Measurements from ENCODE around the gene TBCEL. TPM values are rescaled to one million over a fixed set of nuclear protein-coding genes. Genes with fewer than 3 reads are reported as not detected.

TBCEL gene
- total and polyA plus RNA-seq, 4 experiments from 2014 or later = 3.7 to 22.6 (median 13.2) TPM

GRCh38 chr11:121071846-121072450 lies 48.0 kb downstream of the TBCEL start:
- H3K4me3 ChIP-seq (ENCODE audit: low read length in 2 of 2) = no peak overlapping the region
- Mint-ChIP-seq H3K27ac (no peak overlapping the region), H3K4me3 (no peak overlapping the region), H3K4me1 (no peaks in the 10 kb centered on the region), H3K36me3 (peaks cover 49 to 53% of the 10 kb centered on the region in 2 donors), H3K27me3 (no peaks in the 10 kb centered on the region), H3K9me3 (peaks cover 0 to 5% (median 3%) of the 10 kb centered on the region in 8 donors)
- peaks cover 5% of the 10 kb centered on the region for H3K36me3 ChIP-seq (ENCODE audit: insufficient read depth, low read length)
- CTCF ChIA-PET (ENCODE audit: partially characterized antibody) = no interaction called here
- intact Hi-C loops (cut with micrococcal nuclease) = no loop called here
- H3K4me1 ChIP-seq (ENCODE audit: insufficient read depth, low read length) = no peaks in the 10 kb centered on the region
- POLR2A ChIA-PET (ENCODE audit: partially characterized antibody) = no interaction called here
- DNase-seq = no peak
- H3K9me3 ChIP-seq (ENCODE audit: control insufficient read depth in 1 of 2, low read length in 2 of 2) = no peaks in the 10 kb centered on the region
- H3K27ac ChIP-seq (ENCODE audit: low read depth, low read length) = no peak overlapping the region
- H3K27me3 ChIP-seq (ENCODE audit: insufficient read depth, low read length) = no peaks in the 10 kb centered on the region

- H3K9me3 ChIP-seq (ENCODE audit: control insufficient read depth in 1 of 2, low read length in 2 of 2) = no peaks in the 10 kb centered on the region
- H3K27ac Mint-ChIP-seq = no peak overlapping the region
These were observed 57.4 kb downstream of the TBCEL start for GRCh38 chr11:121081321-121081720.

GRCh38 chr11:121082219-121082618 lies 58.3 kb downstream of the TBCEL start:
- H3K36me3 Mint-ChIP-seq = peaks cover 20 to 55% of the 10 kb centered on the region in 2 donors
- H3K4me1 Mint-ChIP-seq = peaks cover 5 to 14% (median 6%) of the 10 kb centered on the region in 4 donors
- ChIA-PET CTCF (ENCODE audit: partially characterized antibody) (interaction anchor here (1.5 kb wide), 1 partner anchor 112 kb away, joined by 5 read pairs; no protein-coding TSS in a partner anchor), POLR2A (ENCODE audit: partially characterized antibody) (no interaction called here)
- intact Hi-C loops (cut with micrococcal nuclease) = no loop called here
- no peaks in the 10 kb centered on the region for H3K36me3 ChIP-seq (ENCODE audit: insufficient read depth, low read length)
- no peaks in the 10 kb centered on the region for H3K27me3 Mint-ChIP-seq
- no peak for DNase-seq
- H3K4me3 Mint-ChIP-seq = no peak overlapping the region
- no peak overlapping the region for H3K4me3 ChIP-seq (ENCODE audit: low read length in 2 of 2)
- H3K9me3 ChIP-seq (ENCODE audit: control insufficient read depth in 1 of 2, low read length in 2 of 2) = no peaks in the 10 kb centered on the region
- no peak overlapping the region for H3K27ac ChIP-seq (ENCODE audit: low read depth, low read length)
- H3K9me3 Mint-ChIP-seq = no peaks in the 10 kb centered on the region
- H3K27me3 ChIP-seq (ENCODE audit: insufficient read depth, low read length) = no peaks in the 10 kb centered on the region
- peaks cover 9% of the 10 kb centered on the region for H3K4me1 ChIP-seq (ENCODE audit: insufficient read depth, low read length)
- no peak overlapping the region for H3K27ac Mint-ChIP-seq

More at GRCh38 chr11:121081321-121081720, 57.4 kb downstream of the TBCEL start:
- CTCF ChIA-PET (ENCODE audit: partially characterized antibody) = no interaction called here
- no peak for DNase-seq
- H3K4me3 ChIP-seq (ENCODE audit: low read length in 2 of 2) = no peak overlapping the region
- intact Hi-C loops (cut with micrococcal nuclease) = no loop called here
- POLR2A ChIA-PET (ENCODE audit: partially characterized antibody) = no interaction called here
- no peak overlapping the region for H3K27ac ChIP-seq (ENCODE audit: low read depth, low read length)
- H3K4me3 Mint-ChIP-seq = no peak overlapping the region
- H3K36me3 Mint-ChIP-seq = peaks cover 15 to 48% of the 10 kb centered on the region in 2 donors
- no peaks in the 10 kb centered on the region for H3K27me3 Mint-ChIP-seq
- H3K36me3 ChIP-seq (ENCODE audit: insufficient read depth, low read length) = no peaks in the 10 kb centered on the region
- H3K27me3 ChIP-seq (ENCODE audit: insufficient read depth, low read length) = no peaks in the 10 kb centered on the region
- H3K4me1 Mint-ChIP-seq = peaks cover 5 to 14% (median 6%) of the 10 kb centered on the region in 4 donors
- peaks cover 9% of the 10 kb centered on the region for H3K4me1 ChIP-seq (ENCODE audit: insufficient read depth, low read length)
- no peaks in the 10 kb centered on the region for H3K9me3 Mint-ChIP-seq

DNA sequence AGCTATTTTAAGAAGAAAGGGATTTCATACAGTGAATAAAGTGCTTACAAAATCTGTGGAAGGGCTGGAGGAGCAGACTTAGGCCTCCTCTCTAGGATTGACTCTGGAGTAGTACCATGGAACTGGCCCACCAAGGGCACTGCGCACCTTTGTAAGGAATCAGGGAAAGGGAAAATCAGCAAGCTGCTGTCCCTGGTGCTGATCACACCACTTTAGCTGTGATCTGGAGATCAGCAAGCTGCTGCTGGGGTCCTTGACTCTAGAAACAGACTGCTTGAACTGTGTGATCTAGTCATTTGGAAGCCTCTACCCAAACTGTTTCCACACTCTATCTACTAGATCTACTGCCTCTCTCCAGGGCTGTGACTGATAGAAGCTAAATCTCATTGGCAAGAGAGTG lies 58.8 kb downstream of the TBCEL start:
- H3K4me1 Mint-ChIP-seq = peaks cover 5 to 14% (median 6%) of the 10 kb centered on the region in 4 donors
- Histone ChIP-seq H3K4me3 (ENCODE audit: low read length in 2 of 2) (no peak overlapping the region), H3K9me3 (ENCODE audit: control insufficient read depth in 1 of 2, low read length in 2 of 2) (no peaks in the 10 kb centered on the region), H3K4me1 (ENCODE audit: insufficient read depth, low read length) (peaks cover 9% of the 10 kb centered on the region), H3K27me3 (ENCODE audit: insufficient read depth, low read length) (no peaks in the 10 kb centered on the region), H3K27ac (ENCODE audit: low read depth, low read length) (no peak overlapping the region), H3K36me3 (ENCODE audit: insufficient read depth, low read length) (no peaks in the 10 kb centered on the region)
- intact Hi-C loops (cut with micrococcal nuclease) = no loop called here
- no peak overlapping the region for H3K27ac Mint-ChIP-seq
- POLR2A ChIA-PET (ENCODE audit: partially characterized antibody) = no interaction called here
- CTCF ChIA-PET (ENCODE audit: partially characterized antibody) = interaction anchor here (1.5 kb wide), 1 partner anchor 112 kb away, joined by 5 read pairs; no protein-coding TSS in a partner anchor
- H3K4me3 Mint-ChIP-seq = no peak overlapping the region
- no peaks in the 10 kb centered on the region for H3K9me3 Mint-ChIP-seq
- peaks cover 25 to 59% of the 10 kb centered on the region in 2 donors for H3K36me3 Mint-ChIP-seq
- DNase-seq = no peak
- H3K27me3 Mint-ChIP-seq = no peaks in the 10 kb centered on the region

GRCh38 chr11:121086866-121087265 lies 63.0 kb downstream of the TBCEL start:
- Histone ChIP-seq H3K27ac (ENCODE audit: low read depth, low read length) (no peak overlapping the region), H3K4me3 (ENCODE audit: low read length in 2 of 2) (no peak overlapping the region), H3K4me1 (ENCODE audit: insufficient read depth, low read length) (no peaks in the 10 kb centered on the region), H3K36me3 (ENCODE audit: insufficient read depth, low read length) (no peaks in the 10 kb centered on the region), H3K27me3 (ENCODE audit: insufficient read depth, low read length) (no peaks in the 10 kb centered on the region), H3K9me3 (ENCODE audit: control insufficient read depth in 1 of 2, low read length in 2 of 2) (no peaks in the 10 kb centered on the region)
- Mint-ChIP-seq H3K9me3 (no peaks in the 10 kb centered on the region), H3K27ac (peak overlapping the region in 1 of 7 donors; percentile 16), H3K36me3 (peaks cover 36 to 55% of the 10 kb centered on the region in 2 donors), H3K27me3 (no peaks in the 10 kb centered on the region), H3K4me1 (peaks cover 0 to 1% (median 0%) of the 10 kb centered on the region in 4 donors), H3K4me3 (no peak overlapping the region)
- intact Hi-C loops (cut with micrococcal nuclease) = no loop called here
- CTCF ChIA-PET (ENCODE audit: partially characterized antibody) = no interaction called here
- POLR2A ChIA-PET (ENCODE audit: partially characterized antibody) = no interaction called here
- no peak for DNase-seq

DNA sequence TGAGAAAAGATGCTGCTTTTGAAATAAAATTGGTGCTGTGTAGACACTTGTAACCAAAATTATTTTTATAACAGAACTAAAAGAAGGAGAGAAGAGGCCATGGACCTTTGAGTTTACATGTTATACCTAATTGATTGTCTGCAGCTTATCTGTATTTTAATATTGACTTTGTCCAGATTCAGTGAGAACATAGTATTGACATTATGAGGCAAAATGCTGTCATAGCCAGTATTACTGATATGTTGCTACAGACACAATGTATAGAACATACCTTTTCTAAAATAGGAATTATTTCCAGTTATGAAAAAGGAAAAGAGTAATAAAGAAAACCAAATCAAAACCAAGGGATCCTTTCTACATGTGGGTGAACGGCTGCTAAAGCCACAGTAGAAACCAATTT lies 65.7 kb downstream of the TBCEL start:
- H3K4me1 Mint-ChIP-seq = peaks cover 0 to 1% (median 0%) of the 10 kb centered on the region in 4 donors
- no peak overlapping the region for H3K27ac Mint-ChIP-seq
- H3K9me3 Mint-ChIP-seq = no peaks in the 10 kb centered on the region
- intact Hi-C loops (cut with micrococcal nuclease) = no loop called here
- no peak overlapping the region for H3K4me3 Mint-ChIP-seq
- no peak overlapping the region for H3K4me3 ChIP-seq (ENCODE audit: low read length in 2 of 2)
- no peaks in the 10 kb centered on the region for H3K27me3 Mint-ChIP-seq
- no peaks in the 10 kb centered on the region for H3K4me1 ChIP-seq (ENCODE audit: insufficient read depth, low read length)
- DNase-seq = no peak
- no peak overlapping the region for H3K27ac ChIP-seq (ENCODE audit: low read depth, low read length)
- H3K27me3 ChIP-seq (ENCODE audit: insufficient read depth, low read length) = no peaks in the 10 kb centered on the region
- CTCF ChIA-PET (ENCODE audit: partially characterized antibody) = no interaction called here
- no peaks in the 10 kb centered on the region for H3K36me3 ChIP-seq (ENCODE audit: insufficient read depth, low read length)
- POLR2A ChIA-PET (ENCODE audit: partially characterized antibody) = no interaction called here
- peaks cover 36 to 38% of the 10 kb centered on the region in 2 donors for H3K36me3 Mint-ChIP-seq
- H3K9me3 ChIP-seq (ENCODE audit: control insufficient read depth in 1 of 2, low read length in 2 of 2) = no peaks in the 10 kb centered on the region

DNA sequence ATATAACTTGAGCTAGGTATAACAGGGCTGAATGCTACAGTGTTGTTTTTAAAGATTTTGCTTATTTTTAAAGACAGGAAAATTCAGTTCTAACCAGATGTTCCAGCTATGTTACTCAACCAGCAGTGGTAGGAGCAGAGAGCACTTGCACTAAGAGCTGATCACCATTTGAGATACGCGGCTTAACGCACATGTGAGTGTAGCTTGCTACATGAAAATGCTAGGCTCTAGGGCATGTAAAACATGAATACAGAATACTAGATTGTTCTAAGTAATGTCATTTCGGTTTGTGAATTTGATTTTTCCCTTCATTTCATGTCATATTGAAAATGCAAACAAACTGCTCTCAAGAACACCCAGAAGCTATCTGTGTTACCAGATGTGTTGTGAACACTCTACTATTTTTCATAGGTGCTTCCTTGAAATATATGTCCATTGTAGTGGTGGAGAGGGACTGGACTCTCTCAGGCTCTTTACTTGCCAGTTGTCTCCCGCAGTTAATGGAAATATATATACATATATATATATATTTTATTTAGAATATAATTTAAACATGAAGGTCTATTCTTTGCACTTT lies 66.3 kb downstream of the TBCEL start:
- Mint-ChIP-seq H3K9me3 (no peaks in the 10 kb centered on the region), H3K4me1 (peaks cover 0 to 1% (median 0%) of the 10 kb centered on the region in 4 donors), H3K27ac (no peak overlapping the region), H3K4me3 (no peak overlapping the region), H3K36me3 (peaks cover 34 to 35% of the 10 kb centered on the region in 2 donors), H3K27me3 (no peaks in the 10 kb centered on the region)
- intact Hi-C loops (cut with micrococcal nuclease) = no loop called here
- ChIA-PET POLR2A (ENCODE audit: partially characterized antibody) (no interaction called here), CTCF (ENCODE audit: partially characterized antibody) (no interaction called here)
- DNase-seq = no peak
- no peaks in the 10 kb centered on the region for H3K36me3 ChIP-seq (ENCODE audit: insufficient read depth, low read length)
- no peaks in the 10 kb centered on the region for H3K4me1 ChIP-seq (ENCODE audit: insufficient read depth, low read length)
- no peak overlapping the region for H3K4me3 ChIP-seq (ENCODE audit: low read length in 2 of 2)
- H3K27ac ChIP-seq (ENCODE audit: low read depth, low read length) = no peak overlapping the region
- H3K27me3 ChIP-seq (ENCODE audit: insufficient read depth, low read length) = no peaks in the 10 kb centered on the region
- H3K9me3 ChIP-seq (ENCODE audit: control insufficient read depth in 1 of 2, low read length in 2 of 2) = no peaks in the 10 kb centered on the region

All from CD4-positive, alpha-beta memory T cell (primary cell).